ENCODE results near the gene EYS.
"Not testable (repeated sequence)": the region's sequence is repeated elsewhere in the genome, so short reads cannot be mapped to it uniquely, and the experiment has no call there.

The EYS gene

DNA sequence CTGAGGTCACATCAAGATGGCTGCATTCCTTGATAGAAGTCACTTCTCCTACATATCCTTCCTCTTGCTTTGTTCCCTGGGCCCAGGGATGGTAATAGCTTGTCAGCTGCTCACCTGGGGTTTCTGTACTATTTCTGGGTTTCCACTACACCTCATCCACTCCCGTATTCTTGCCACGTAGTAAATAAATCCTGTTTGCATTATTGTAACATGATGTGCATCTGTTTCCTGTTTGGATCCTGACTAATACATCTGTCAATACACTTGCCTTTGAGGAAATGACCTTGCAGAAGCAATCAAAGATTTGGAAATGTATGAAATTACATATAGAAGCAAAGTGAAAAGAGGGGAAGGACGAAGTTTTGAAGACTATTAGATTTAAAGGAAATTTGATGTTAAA lies 1452.5 kb downstream of the EYS start:
- H3K4me3 ChIP-seq (ENCODE audit: low read depth, low read length): no peak overlapping the region
- no peak for TF ChIP-seq POLR2A (IDR thresholded peaks at IDR 0.05; ENCODE audit: extremely low read depth, insufficient read length)
- TF ChIP-seq, protein P1, sequence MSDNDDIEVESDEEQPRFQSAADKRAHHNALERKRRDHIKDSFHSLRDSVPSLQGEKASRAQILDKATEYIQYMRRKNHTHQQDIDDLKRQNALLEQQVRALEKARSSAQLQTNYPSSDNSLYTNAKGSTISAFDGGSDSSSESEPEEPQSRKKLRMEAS (IDR thresholded peaks at IDR 0.05; ENCODE audit: low read depth, low read length): no peak
- no peak for TF ChIP-seq MYC (IDR thresholded peaks at IDR 0.05; ENCODE audit: low read depth, low read length)
- TF ChIP-seq, protein P2, sequence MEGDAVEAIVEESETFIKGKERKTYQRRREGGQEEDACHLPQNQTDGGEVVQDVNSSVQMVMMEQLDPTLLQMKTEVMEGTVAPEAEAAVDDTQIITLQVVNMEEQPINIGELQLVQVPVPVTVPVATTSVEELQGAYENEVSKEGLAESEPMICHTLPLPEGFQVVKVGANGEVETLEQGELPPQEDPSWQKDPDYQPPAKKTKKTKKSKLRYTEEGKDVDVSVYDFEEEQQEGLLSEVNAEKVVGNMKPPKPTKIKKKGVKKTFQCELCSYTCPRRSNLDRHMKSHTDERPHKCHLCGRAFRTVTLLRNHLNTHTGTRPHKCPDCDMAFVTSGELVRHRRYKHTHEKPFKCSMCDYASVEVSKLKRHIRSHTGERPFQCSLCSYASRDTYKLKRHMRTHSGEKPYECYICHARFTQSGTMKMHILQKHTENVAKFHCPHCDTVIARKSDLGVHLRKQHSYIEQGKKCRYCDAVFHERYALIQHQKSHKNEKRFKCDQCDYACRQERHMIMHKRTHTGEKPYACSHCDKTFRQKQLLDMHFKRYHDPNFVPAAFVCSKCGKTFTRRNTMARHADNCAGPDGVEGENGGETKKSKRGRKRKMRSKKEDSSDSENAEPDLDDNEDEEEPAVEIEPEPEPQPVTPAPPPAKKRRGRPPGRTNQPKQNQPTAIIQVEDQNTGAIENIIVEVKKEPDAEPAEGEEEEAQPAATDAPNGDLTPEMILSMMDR (IDR thresholded peaks at IDR 0.05; ENCODE audit: low read depth, low read length): no peak
- no peak for DNase-seq (ENCODE audit: low read depth)

DNA sequence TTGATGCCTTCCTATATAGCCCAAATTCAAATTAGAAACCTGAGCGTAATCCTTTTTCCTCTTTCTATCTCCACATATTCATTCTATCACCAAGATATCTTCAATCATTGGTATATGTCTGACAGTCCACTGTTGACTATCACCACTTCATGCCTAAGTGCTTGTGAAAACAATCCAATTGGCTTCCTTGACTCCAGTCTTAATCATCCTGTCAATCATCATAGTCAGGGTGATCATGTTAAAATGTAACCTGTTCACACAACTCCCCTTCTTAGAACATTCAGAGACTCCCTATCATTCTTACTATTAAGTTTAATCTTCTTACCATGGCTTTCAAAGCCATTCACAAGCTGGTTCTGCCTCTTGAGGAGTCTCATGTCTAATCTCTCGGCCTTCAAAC lies 1454.8 kb downstream of the EYS start:
- H3K4me3 ChIP-seq (ENCODE audit: low read depth, low read length): no peak overlapping the region
- no peak for DNase-seq (ENCODE audit: low read depth)
- TF ChIP-seq, protein P1 (IDR thresholded peaks at IDR 0.05; ENCODE audit: low read depth, low read length): no peak
- no peak for TF ChIP-seq POLR2A (IDR thresholded peaks at IDR 0.05; ENCODE audit: extremely low read depth, insufficient read length)

DNA sequence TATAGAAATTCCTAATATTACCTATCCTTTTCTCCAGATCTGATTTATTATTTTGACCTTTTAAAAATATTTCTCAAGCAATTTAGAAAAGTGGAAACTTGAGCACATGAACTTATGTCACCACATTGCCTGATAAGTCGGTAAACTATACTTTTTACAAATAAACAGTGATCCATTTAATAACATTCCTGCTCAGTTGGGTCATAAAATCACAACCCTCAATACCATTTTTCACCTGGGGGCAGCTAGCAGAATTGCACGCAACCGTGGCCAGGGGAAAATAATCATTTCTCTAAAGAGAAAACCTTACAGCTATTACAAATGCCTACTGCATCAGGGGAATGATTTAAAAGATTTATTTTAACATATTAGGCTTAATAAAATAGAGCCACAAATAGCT lies 1456.9 kb downstream of the EYS start:
- no peak overlapping the region for H3K4me3 ChIP-seq (ENCODE audit: low read depth, low read length)
- TF ChIP-seq, protein P1 (IDR thresholded peaks at IDR 0.05; ENCODE audit: low read depth, low read length): no peak
- TF ChIP-seq MYC (IDR thresholded peaks at IDR 0.05; ENCODE audit: low read depth, low read length): no peak
- TF ChIP-seq POLR2A (IDR thresholded peaks at IDR 0.05; ENCODE audit: extremely low read depth, insufficient read length): no peak
- TF ChIP-seq, protein P2 (IDR thresholded peaks at IDR 0.05; ENCODE audit: low read depth, low read length): no peak
- DNase-seq (ENCODE audit: low read depth): no peak

DNA sequence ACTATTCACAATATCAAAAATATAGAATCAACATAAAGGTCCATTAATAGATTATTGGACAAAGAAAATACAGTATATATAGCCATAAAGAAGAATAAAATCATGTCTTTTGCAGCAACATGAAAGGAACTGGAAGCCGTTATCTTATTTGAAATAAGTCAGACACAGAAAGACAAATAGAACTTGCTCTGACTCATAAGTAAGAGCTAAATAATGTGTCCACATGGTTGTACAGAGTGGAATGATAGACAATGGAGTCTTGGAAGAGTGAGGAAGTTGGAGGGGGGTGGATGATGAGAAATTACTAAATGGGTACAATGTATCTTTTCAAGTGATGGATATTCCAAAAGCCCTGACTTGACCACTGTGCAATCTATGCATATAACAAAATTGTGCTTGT lies 1457.9 kb downstream of the EYS start:
- H3K4me3 ChIP-seq (ENCODE audit: low read depth, low read length): no peak overlapping the region
- DNase-seq (ENCODE audit: low read depth): no peak
- TF ChIP-seq, protein P2 (IDR thresholded peaks at IDR 0.05; ENCODE audit: low read depth, low read length): no peak
- no peak for TF ChIP-seq POLR2A (IDR thresholded peaks at IDR 0.05; ENCODE audit: extremely low read depth, insufficient read length)
- no peak for TF ChIP-seq MYC (IDR thresholded peaks at IDR 0.05; ENCODE audit: low read depth, low read length)
- TF ChIP-seq, protein P1 (IDR thresholded peaks at IDR 0.05; ENCODE audit: low read depth, low read length): no peak

DNA sequence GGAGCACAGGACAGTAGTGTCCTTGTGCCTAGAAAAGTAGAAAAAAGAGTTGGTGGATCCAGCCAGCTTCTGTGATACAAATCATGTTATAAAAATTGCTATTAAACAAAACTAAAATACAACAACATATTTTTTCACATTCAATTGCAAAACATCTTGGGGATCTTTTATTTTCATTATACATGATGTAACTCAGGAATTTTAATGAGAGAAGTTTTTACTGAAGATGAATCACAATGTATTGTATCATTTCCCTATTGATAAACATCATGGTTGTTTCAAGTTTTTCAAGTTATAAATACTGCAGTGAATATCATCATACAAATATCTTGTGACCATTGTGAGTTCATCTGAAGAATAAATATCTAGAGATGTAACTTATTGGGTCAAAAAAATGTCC lies 1463.4 kb downstream of the EYS start:
- no peak overlapping the region for H3K4me3 ChIP-seq (ENCODE audit: low read depth, low read length)
- TF ChIP-seq POLR2A (IDR thresholded peaks at IDR 0.05; ENCODE audit: extremely low read depth, insufficient read length): no peak
- no peak for DNase-seq (ENCODE audit: low read depth)

DNA sequence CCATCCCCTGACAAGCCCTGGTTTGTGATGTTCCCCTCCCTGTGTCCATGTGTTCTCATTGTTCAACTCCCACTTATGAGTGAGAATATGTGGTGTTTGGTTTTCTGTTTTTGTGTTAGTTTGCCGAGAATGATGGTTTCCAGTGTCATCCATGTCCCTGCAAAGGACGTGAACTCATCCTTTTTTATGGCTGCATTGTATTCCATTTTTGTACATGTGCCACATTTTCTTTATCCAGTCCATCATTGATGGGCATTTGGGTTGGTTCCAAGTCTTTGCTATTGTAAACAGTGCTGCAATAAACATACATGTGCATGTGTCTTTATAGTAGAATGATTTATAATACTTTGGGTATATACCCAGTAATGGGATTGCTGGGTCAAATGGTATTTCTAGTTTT lies 1468.1 kb downstream of the EYS start:
- DNase-seq (ENCODE audit: low read depth); H3K4me3 ChIP-seq (ENCODE audit: low read depth, low read length): not testable (repeated sequence)

DNA sequence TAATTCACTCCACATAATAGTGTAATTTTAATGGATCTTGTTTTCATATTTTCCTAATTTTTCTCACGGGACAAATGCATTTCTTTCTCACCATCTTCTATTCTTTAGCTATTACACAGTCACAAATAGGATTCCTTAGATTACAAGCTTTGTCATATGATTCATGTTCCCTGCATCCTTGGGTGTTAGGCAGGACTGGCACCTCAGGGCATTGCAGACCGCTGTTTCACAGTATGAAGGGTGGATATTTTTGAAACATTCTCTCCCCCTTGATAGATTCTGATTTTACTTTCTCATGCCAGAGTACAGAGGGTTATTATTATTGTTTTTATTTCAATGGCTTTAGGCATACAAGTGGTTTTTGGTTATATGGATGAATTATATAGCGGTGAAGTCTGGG lies 1469.0 kb downstream of the EYS start:
- no peak overlapping the region for H3K4me3 ChIP-seq (ENCODE audit: low read depth, low read length)
- no peak for DNase-seq (ENCODE audit: low read depth)
- TF ChIP-seq MYC (IDR thresholded peaks at IDR 0.05; ENCODE audit: low read depth, low read length) (no peak), POLR2A (IDR thresholded peaks at IDR 0.05; ENCODE audit: extremely low read depth, insufficient read length) (no peak)
- TF ChIP-seq, protein P2 (IDR thresholded peaks at IDR 0.05; ENCODE audit: low read depth, low read length): no peak
- TF ChIP-seq, protein P1 (IDR thresholded peaks at IDR 0.05; ENCODE audit: low read depth, low read length): no peak
